HCT116 (cell line): Measurements from ENCODE around the gene DGKZ. TPM values are rescaled to one million over a fixed set of nuclear protein-coding genes. Genes with fewer than 3 reads are reported as not detected.

Experiments used
- ATAC-seq: fragments of 200-7000 bp; cut with Tn5 transposase; 2 replicates; pipeline ENCODE4 v1.9.1; 2020; ENCODE audit warnings: mild to moderate bottlenecking, moderate library complexity
- BruUV-seq: library from RNA; stranded (reverse); fragments of 400-500 nt; replicated peaks from 2 replicates; lab custom pipeline; 2021; lab: Mats Ljungman, UMichigan
- CTCF ChIA-PET: fragments of 300-600 bp; sonication (Branson Sonifier 250); formaldehyde crosslinking; loops from one replicate; lab custom pipeline; 2021; ENCODE audit warnings: antibody characterized with exemption; lab: Charles Lee
- POLR2A ChIA-PET: fragments of 300-600, 350-600 bp; sonication (Branson Sonifier 250); formaldehyde crosslinking; loops from one replicate; lab custom pipeline; 2021; ENCODE audit warnings: antibody characterized with exemption; lab: Charles Lee
- RAD21 ChIA-PET, 2 experiments: fragments of 300-600 bp; sonication (Branson Sonifier 250); formaldehyde crosslinking; loops; one replicate each; lab custom pipeline; 2023; ENCODE audit warnings: low total read pairs in 2 of 2; ENCODE audit not compliant: uncharacterized antibody in 2 of 2, unreplicated experiment in 2 of 2, low non-redundant PET in 1 of 2; lab: Charles Lee
- DNase-seq: peaks from one replicate; pipeline ENCODE4 v3.0.0-alpha.2; 2010; ENCODE audit warnings: low read depth, low spot score
- H2AFZ ChIP-seq: fragments of 200-600 bp; shearing (Covaris generic), sonication (generic); 2 replicates; pipeline ENCODE4 v1.6.1; 2017; ENCODE audit warnings: low read depth, mixed run types, mixed read lengths, antibody characterized with exemption, low read length; ENCODE audit not compliant: poor library complexity, severe bottlenecking
- H3K27ac ChIP-seq: 2 replicates; pipeline ENCODE4 v1.5.1; 2012; ENCODE audit warnings: low read depth, low read length
- H3K27me3 ChIP-seq: fragments of 200-600 bp; sonication (generic); 2 replicates; pipeline ENCODE4 v1.6.1; 2016; ENCODE audit warnings: mixed run types, low read length, mixed read lengths; ENCODE audit not compliant: insufficient read depth
- H3K36me3 ChIP-seq, 2 experiments: fragments of 200-500 bp in 1 of 2; fragments of 200-600 bp in 1 of 2; sonication (Bioruptor generic) in 1 of 2; sonication (generic) in 1 of 2; 2 replicates each; pipeline versions ENCODE4 v1.5.1 to v1.6.1; 2014 to 2016; ENCODE audit warnings: low read length in 2 of 2, inconsistent platforms in 1 of 2, mixed read lengths in 1 of 2, mixed run types in 1 of 2; ENCODE audit not compliant: insufficient read depth in 2 of 2, control insufficient read depth in 1 of 2
- H3K4me1 ChIP-seq, 2 experiments: fragments of 200-600 bp in 1 of 2; sonication (generic) in 1 of 2; 2 replicates each; pipeline versions ENCODE4 v1.5.1 to v1.6.1; 2012 to 2017; ENCODE audit warnings: low read length in 2 of 2, inconsistent platforms in 1 of 2, mild to moderate bottlenecking in 1 of 2, mixed read lengths in 1 of 2, mixed run types in 1 of 2, moderate library complexity in 1 of 2; ENCODE audit not compliant: insufficient read depth in 2 of 2, control insufficient read depth in 1 of 2
- H3K4me2 ChIP-seq: fragments of 200-600 bp; sonication (generic); 2 replicates; pipeline ENCODE4 v1.6.1; 2017; ENCODE audit warnings: mixed run types, low read length, mixed read lengths
- H3K4me3 ChIP-seq, 2 experiments: fragments of 200-600 bp in 1 of 2; sonication (generic) in 1 of 2; replicated peaks in 1 of 2; 2 replicates each; pipeline ENCODE4 v1.5.1; 2011 to 2016; ENCODE audit warnings: low read length in 2 of 2, control low read depth in 1 of 2, low read depth in 1 of 2, mild to moderate bottlenecking in 1 of 2, mixed read lengths in 1 of 2, mixed run types in 1 of 2
- H3K79me2 ChIP-seq: fragments of 200-600 bp; sonication (generic); 2 replicates; pipeline ENCODE4 v1.6.1; 2017; ENCODE audit warnings: mild to moderate bottlenecking, mixed run types, low read length, moderate library complexity, mixed read lengths; ENCODE audit not compliant: insufficient read depth
- H3K9ac ChIP-seq: fragments of 200-600 bp; sonication (generic); 2 replicates; pipeline ENCODE4 v1.6.1; 2016; ENCODE audit warnings: low read length, mixed read lengths
- H3K9me2 ChIP-seq: fragments of 200-600 bp; sonication (generic), shearing (Covaris generic); 2 replicates; pipeline ENCODE4 v1.6.1; 2017; ENCODE audit warnings: mixed run types, mild to moderate bottlenecking, moderate library complexity; ENCODE audit not compliant: insufficient read depth
- H3K9me3 ChIP-seq, 2 experiments: fragments of 200-500 bp in 1 of 2; fragments of 200-600 bp in 1 of 2; sonication (Bioruptor generic) in 1 of 2; sonication (generic) in 1 of 2; 2 replicates each; pipeline ENCODE4 v1.6.1; 2014 to 2017; ENCODE audit warnings: low read length in 2 of 2, mixed read lengths in 2 of 2, inconsistent platforms in 1 of 2, low read depth in 1 of 2, mild to moderate bottlenecking in 1 of 2, mixed run types in 1 of 2, moderate library complexity in 1 of 2; ENCODE audit not compliant: control insufficient read depth in 1 of 2, insufficient read depth in 1 of 2
- H4K20me1 ChIP-seq: fragments of 200-600 bp; sonication (generic), shearing (Covaris generic); 2 replicates; pipeline ENCODE4 v1.6.1; 2017; ENCODE audit warnings: mixed run types, mild to moderate bottlenecking, moderate library complexity; ENCODE audit not compliant: insufficient read depth
- EGR1 ChIP-seq: IDR thresholded peaks from 2 replicates; pipeline ENCODE4 v1.6.1; 2012; ENCODE audit warnings: low read depth
- ELF1 ChIP-seq: IDR thresholded peaks from 2 replicates; pipeline ENCODE4 v1.6.1; 2012; ENCODE audit warnings: low read depth, borderline replicate concordance
- EZH2 ChIP-seq: fragments of 200-600 bp; sonication (generic); IDR thresholded peaks from 2 replicates; pipeline ENCODE4 v1.6.1; 2017; ENCODE audit warnings: antibody characterized with exemption, mixed run types
- FOSL1 ChIP-seq: IDR thresholded peaks from 2 replicates; pipeline ENCODE4 v1.6.1; 2012; ENCODE audit warnings: low read depth
- JUND ChIP-seq: IDR thresholded peaks from 2 replicates; pipeline ENCODE4 v1.6.1; 2012
- POLR2A ChIP-seq: IDR thresholded peaks from 2 replicates; pipeline ENCODE4 v1.7.0; 2011; ENCODE audit warnings: borderline replicate concordance; ENCODE audit not compliant: insufficient read depth, insufficient read length; ENCODE audit errors: extremely low read depth
- POLR2AphosphoS5 ChIP-seq: IDR thresholded peaks from 2 replicates; pipeline ENCODE4 v1.6.1; 2011; ENCODE audit warnings: mild to moderate bottlenecking, low read depth, low read length, moderate library complexity
- RAD21 ChIP-seq: IDR thresholded peaks from 2 replicates; pipeline ENCODE4 v1.6.1; 2012; ENCODE audit warnings: low read depth, mild to moderate bottlenecking
- ZBTB33 ChIP-seq: IDR thresholded peaks from 2 replicates; pipeline ENCODE4 v1.6.1; 2011; ENCODE audit warnings: mild to moderate bottlenecking, low read length, moderate library complexity; ENCODE audit not compliant: insufficient replicate concordance; ENCODE audit errors: extremely low read depth
- ZFX ChIP-seq: fragments of 450-650 bp; IDR thresholded peaks from 2 replicates; pipeline ENCODE4 v1.6.1; 2017
- ZNF274 ChIP-seq: fragments of 200-500 bp; sonication (Bioruptor generic); IDR thresholded peaks from 2 replicates; pipeline ENCODE4 v1.6.1; 2014; ENCODE audit warnings: mild to moderate bottlenecking, low read depth, low read length, inconsistent platforms
- intact Hi-C: fragments of 100-400 bp; cut with micrococcal nuclease; formaldehyde crosslinking; loops from 2 replicates; pipeline ENCODE4 v1.10.0; 2022
- total RNA-seq: library from RNA; stranded (reverse); gene quantifications from one replicate; pipeline ENCODE4 v1.2.1, GENCODE V29; 2021; ENCODE audit not compliant: unreplicated experiment

DGKZ gene
- total RNA-seq, 1 experiment from 2014 or later: 70.2 TPM

DNA sequence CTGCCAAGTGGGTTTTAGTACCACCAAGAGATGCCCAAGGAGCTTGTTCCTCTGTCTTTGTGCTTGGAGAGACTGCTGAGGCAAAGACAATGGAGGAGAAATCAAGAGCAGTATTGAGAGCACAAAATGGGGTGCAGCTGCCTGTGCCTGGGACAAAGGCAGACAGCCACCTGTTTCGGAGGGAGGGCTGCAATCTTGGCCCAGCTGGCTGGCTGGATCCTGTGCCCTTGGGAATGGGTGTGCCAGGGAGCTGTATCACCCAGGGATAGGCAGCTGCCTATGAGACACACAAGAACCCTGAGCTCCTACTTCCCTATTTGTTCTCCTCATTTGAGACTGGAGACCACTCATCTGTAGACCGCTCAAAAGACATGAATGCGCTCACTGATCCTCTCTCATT, 67.6 kb downstream of the DGKZ start:
- ATAC-seq (no peak), DNase-seq (no peak)
- TF ChIP-seq ELF1 (no peak), EZH2 (no peak), RAD21 (no peak), EGR1 (no peak), ZBTB33 (no peak)
- Histone ChIP-seq H3K4me1 (no peaks in the 10 kb centered on the region), H3K36me3 (peaks cover 0 to 4% of the 10 kb centered on the region in 2 experiments; a peak in 2 of 4 replicates), H3K79me2 (no peaks in the 10 kb centered on the region), H2AFZ (no peak overlapping the region), H3K9me3 (no peaks in the 10 kb centered on the region), H3K9me2 (no peaks in the 10 kb centered on the region), H3K27ac (no peak overlapping the region), H3K4me2 (no peak overlapping the region), H4K20me1 (no peaks in the 10 kb centered on the region), H3K27me3 (no peaks in the 10 kb centered on the region), H3K9ac (no peak overlapping the region), H3K4me3 (no peak overlapping the region)
- no TSS peak for BruUV-seq
- ChIA-PET POLR2A (no interaction called here), CTCF (no interaction called here), RAD21 (no interaction called here)
- intact Hi-C loops: no loop called here

- no TSS peak for BruUV-seq
Observed at GRCh38 chr11:46417711-46418110, 70.4 kb downstream of the DGKZ start.

More at GRCh38 chr11:46417711-46418110, 70.4 kb downstream of the DGKZ start:
- no peak overlapping the region for H3K27ac ChIP-seq
- no peak overlapping the region for H3K9ac ChIP-seq
- H3K4me2 ChIP-seq: no peak overlapping the region
- no peaks in the 10 kb centered on the region for H3K9me2 ChIP-seq
- no peak for ATAC-seq
- RAD21 ChIA-PET: no interaction called here
- no peak overlapping the region for H3K4me3 ChIP-seq
- TF ChIP-seq ZFX: no peak
- no peak for TF ChIP-seq RAD21
- TF ChIP-seq JUND: no peak
- TF ChIP-seq ZNF274: no peak
- no peak for TF ChIP-seq EGR1
- no peak for TF ChIP-seq FOSL1
- no peak for TF ChIP-seq POLR2A
- no peak for TF ChIP-seq POLR2AphosphoS5
- TF ChIP-seq, all 23 proteins: peak for 0
- Histone ChIP-seq H3K36me3 (peaks cover 0 to 4% of the 10 kb centered on the region in 2 experiments; a peak in 3 of 4 replicates), H2AFZ (no peak overlapping the region), H3K4me1 (no peaks in the 10 kb centered on the region), H3K27me3 (no peaks in the 10 kb centered on the region), H3K79me2 (no peaks in the 10 kb centered on the region), H3K9me3 (no peaks in the 10 kb centered on the region), H4K20me1 (no peaks in the 10 kb centered on the region)
- ChIA-PET POLR2A (no interaction called here), CTCF (no interaction called here)
- DNase-seq: no peak
- intact Hi-C loops: no loop called here
